Cardiac muscle cell (in vitro differentiated cells and primary cell): ENCODE data around the gene OR4K5. TPM values are rescaled to one million over a fixed set of nuclear protein-coding genes. Genes with fewer than 3 reads are reported as not detected.
"Not testable (repeated sequence)": the region's sequence is repeated elsewhere in the genome, so short reads cannot be mapped to it uniquely, and the experiment has no call there.

Source experiments
- DNase-seq, 2 donors: peaks; one replicate each; pipeline versions ENCODE4 v3.0.0 to v3.0.0-alpha.2; 2010 to 2017; ENCODE audit warnings: low read depth in 1 of 2, low spot score in 1 of 2
- H3K27ac ChIP-seq: fragments of 200-600 bp; sonication (generic); 2 replicates; pipeline ENCODE4 v1.5.1; 2016
- H3K27me3 ChIP-seq: fragments of 200-600 bp; sonication (generic); 2 replicates; pipeline ENCODE4 v1.6.0; 2016; ENCODE audit warnings: control low read depth
- H3K36me3 ChIP-seq: fragments of 200-600 bp; sonication (generic); 2 replicates; pipeline ENCODE4 v1.5.1; 2016; ENCODE audit warnings: control low read depth
- H3K4me1 ChIP-seq: fragments of 200-600 bp; sonication (generic); 2 replicates; pipeline ENCODE4 v1.8.1; 2017; ENCODE audit warnings: low read depth, mild to moderate bottlenecking, mixed run types
- H3K4me3 ChIP-seq: fragments of 200-600 bp; sonication (generic); 2 replicates; pipeline ENCODE4 v1.5.1; 2016; ENCODE audit warnings: mild to moderate bottlenecking
- H3K9me3 ChIP-seq: fragments of 200-600 bp; sonication (generic); 2 replicates; pipeline ENCODE4 v1.5.1; 2017; ENCODE audit warnings: low read depth, mild to moderate bottlenecking, control low read depth
- polyA plus RNA-seq: library from polyadenylated mRNA; unstranded; fragments of >200 nt; fragmentation: Nextera tagmentation; extraction: Ambion mirVana; gene quantifications from 2 replicates; pipeline ENCODE4 v1.2.1, GENCODE V29; 2016
- total RNA-seq: library from RNA; depleted of rRNA; stranded (reverse); fragments of >200 nt; gene quantifications from 2 replicates; pipeline ENCODE4 v1.2.3, GENCODE V29; 2016
- TF ChIP-seq, protein P1 (sequence below): IDR thresholded peaks from 2 replicates; pipeline ENCODE4 v1.5.1; 2012; ENCODE audit warnings: low read depth, mild to moderate bottlenecking, low read length

OR4K5 gene
- total and polyA plus RNA-seq, 2 experiments from 2014 or later = not detected

DNA sequence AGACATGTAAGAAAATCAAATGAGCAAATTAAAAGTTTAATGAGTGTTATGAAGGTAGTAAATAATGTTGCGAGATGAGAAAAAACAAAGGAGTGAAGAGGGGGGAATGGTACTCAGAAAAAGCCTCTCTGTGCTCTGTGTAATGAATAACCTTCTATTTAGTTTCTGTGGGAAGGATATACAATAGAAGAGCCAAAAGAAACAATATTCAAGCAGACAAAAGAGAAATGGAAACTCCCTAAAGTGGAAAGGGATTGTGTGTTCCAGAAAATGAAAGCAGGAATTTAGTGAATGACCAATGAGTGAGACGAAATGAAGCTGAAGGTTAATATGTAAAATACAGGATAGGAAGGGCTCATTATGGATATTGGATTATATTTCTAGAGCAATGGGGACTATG, 28.8 kb downstream of the OR4K5 start:
- Histone ChIP-seq H3K27ac (no peak overlapping the region), H3K4me3 (no peak overlapping the region), H3K27me3 (no peaks in the 10 kb centered on the region), H3K36me3 (no peaks in the 10 kb centered on the region), H3K4me1 (no peaks in the 10 kb centered on the region), H3K9me3 (peaks cover 7% of the 10 kb centered on the region)
- DNase-seq = no peak
- TF ChIP-seq, protein P1, sequence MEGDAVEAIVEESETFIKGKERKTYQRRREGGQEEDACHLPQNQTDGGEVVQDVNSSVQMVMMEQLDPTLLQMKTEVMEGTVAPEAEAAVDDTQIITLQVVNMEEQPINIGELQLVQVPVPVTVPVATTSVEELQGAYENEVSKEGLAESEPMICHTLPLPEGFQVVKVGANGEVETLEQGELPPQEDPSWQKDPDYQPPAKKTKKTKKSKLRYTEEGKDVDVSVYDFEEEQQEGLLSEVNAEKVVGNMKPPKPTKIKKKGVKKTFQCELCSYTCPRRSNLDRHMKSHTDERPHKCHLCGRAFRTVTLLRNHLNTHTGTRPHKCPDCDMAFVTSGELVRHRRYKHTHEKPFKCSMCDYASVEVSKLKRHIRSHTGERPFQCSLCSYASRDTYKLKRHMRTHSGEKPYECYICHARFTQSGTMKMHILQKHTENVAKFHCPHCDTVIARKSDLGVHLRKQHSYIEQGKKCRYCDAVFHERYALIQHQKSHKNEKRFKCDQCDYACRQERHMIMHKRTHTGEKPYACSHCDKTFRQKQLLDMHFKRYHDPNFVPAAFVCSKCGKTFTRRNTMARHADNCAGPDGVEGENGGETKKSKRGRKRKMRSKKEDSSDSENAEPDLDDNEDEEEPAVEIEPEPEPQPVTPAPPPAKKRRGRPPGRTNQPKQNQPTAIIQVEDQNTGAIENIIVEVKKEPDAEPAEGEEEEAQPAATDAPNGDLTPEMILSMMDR = no peak

DNA sequence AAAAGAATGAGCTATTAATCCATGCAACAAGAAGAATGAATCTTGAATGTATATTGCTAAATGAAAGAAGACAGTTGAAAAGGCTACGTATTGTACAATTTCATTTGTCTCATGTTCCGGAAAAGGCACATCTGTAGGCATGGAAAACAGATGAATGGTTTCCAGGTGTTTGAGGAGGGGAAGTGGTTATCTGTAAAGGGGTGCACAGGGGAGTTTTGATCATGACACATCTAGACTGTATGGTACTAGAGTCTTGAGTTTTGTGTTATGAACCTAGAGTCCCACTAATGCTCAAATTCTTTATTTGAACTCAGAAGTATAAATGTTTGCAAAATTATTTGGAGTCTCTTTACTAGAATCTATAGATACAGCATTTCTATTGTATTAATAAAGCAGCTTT, 49.3 kb downstream of the OR4K5 start:
- not testable (repeated sequence) for H3K27me3 ChIP-seq, H3K36me3 ChIP-seq, H3K4me1 ChIP-seq, H3K4me3 ChIP-seq, DNase-seq, H3K9me3 ChIP-seq, H3K27ac ChIP-seq

Other genes starting within 250 kb of the OR4K5 start
- gene OR11H2, start 206.7 kb upstream of the OR4K5 start, total RNA-seq = not detected in 2 replicates
- gene OR11H2, start 206.7 kb upstream of the OR4K5 start, polyA plus RNA-seq = not detected in 2 replicates
- not detected in 2 replicates for gene OR4Q3, start 177.0 kb upstream of the OR4K5 start, total RNA-seq
- not detected in 2 replicates for gene OR4Q3, start 177.0 kb upstream of the OR4K5 start, polyA plus RNA-seq
- not detected in 2 replicates for gene OR4M1, start 147.1 kb upstream of the OR4K5 start, total RNA-seq
- gene OR4M1, start 147.1 kb upstream of the OR4K5 start, polyA plus RNA-seq = not detected in 2 replicates
- not detected in 2 replicates for gene OR4N2, start 116.8 kb upstream of the OR4K5 start, total RNA-seq
- gene OR4N2, start 116.8 kb upstream of the OR4K5 start, polyA plus RNA-seq = not detected in 2 replicates
- gene OR4K2, start 45.5 kb upstream of the OR4K5 start, total RNA-seq = not detected in 2 replicates
- not detected in 2 replicates for gene OR4K2, start 45.5 kb upstream of the OR4K5 start, polyA plus RNA-seq
- gene OR4K1, start 10.3 kb downstream of the OR4K5 start, total RNA-seq = not detected in 2 replicates
- not detected in 2 replicates for gene OR4K1, start 10.3 kb downstream of the OR4K5 start, polyA plus RNA-seq
- not detected in 2 replicates for gene OR4K15, start 55.0 kb downstream of the OR4K5 start, total RNA-seq
- not detected in 2 replicates for gene OR4K15, start 55.0 kb downstream of the OR4K5 start, polyA plus RNA-seq
- gene OR4Q2, start 81.6 kb downstream of the OR4K5 start, total RNA-seq = not detected in 2 replicates
- gene OR4Q2, start 81.6 kb downstream of the OR4K5 start, polyA plus RNA-seq = not detected in 2 replicates
- gene OR4K14, start 98.7 kb downstream of the OR4K5 start, total RNA-seq = not detected in 2 replicates
- not detected in 2 replicates for gene OR4K14, start 98.7 kb downstream of the OR4K5 start, polyA plus RNA-seq
- gene OR4K13, start 115.4 kb downstream of the OR4K5 start, total RNA-seq = not detected in 2 replicates
- gene OR4K13, start 115.4 kb downstream of the OR4K5 start, polyA plus RNA-seq = not detected in 2 replicates
- gene OR4L1, start 139.4 kb downstream of the OR4K5 start, total RNA-seq = not detected in 2 replicates
- not detected in 2 replicates for gene OR4L1, start 139.4 kb downstream of the OR4K5 start, polyA plus RNA-seq
- not detected in 2 replicates for gene OR4K17, start 190.1 kb downstream of the OR4K5 start, total RNA-seq
- not detected in 2 replicates for gene OR4K17, start 190.1 kb downstream of the OR4K5 start, polyA plus RNA-seq
- not detected in 2 replicates for gene OR4N5, start 218.2 kb downstream of the OR4K5 start, total RNA-seq
- gene OR4N5, start 218.2 kb downstream of the OR4K5 start, polyA plus RNA-seq = not detected in 2 replicates